Suprapubic skin (tissue), 4 donors: ENCODE results near the gene TMTC2. TPM values are rescaled to one million over a fixed set of nuclear protein-coding genes. Genes with fewer than 3 reads are reported as not detected.

ENCODE experiments used
- DNase-seq, 2 donors: peaks; one replicate each; pipeline ENCODE4 v3.0.0-alpha.2; 2019; ENCODE audit warnings: low spot score in 2 of 2
- H3K27ac ChIP-seq: fragments of 200-600 bp; sonication (generic); one replicate; pipeline ENCODE4 v1.5.1; 2019
- H3K27me3 ChIP-seq: fragments of 200-600 bp; sonication (generic); one replicate; pipeline ENCODE4 v1.5.1; 2019
- H3K36me3 ChIP-seq: fragments of 200-600 bp; sonication (generic); one replicate; pipeline ENCODE4 v1.5.1; 2019
- H3K4me1 ChIP-seq: fragments of 200-600 bp; sonication (generic); one replicate; pipeline ENCODE4 v1.5.1; 2019
- H3K4me3 ChIP-seq: fragments of 200-600 bp; sonication (generic); one replicate; pipeline ENCODE4 v1.5.1; 2019; ENCODE audit warnings: mild to moderate bottlenecking
- H3K9me3 ChIP-seq: fragments of 200-600 bp; sonication (generic); one replicate; pipeline ENCODE4 v1.5.1; 2019
- EP300 ChIP-seq: sonication (generic); formaldehyde crosslinking; IDR thresholded peaks from one replicate; pipeline ENCODE4 v1.6.1; 2017; ENCODE audit warnings: antibody characterized with exemption
- POLR2A ChIP-seq, 2 donors: fragments of 450-650 bp; IDR thresholded peaks; one replicate each; pipeline ENCODE4 v1.6.1; 2017; ENCODE audit warnings: antibody characterized with exemption in 2 of 2, mild to moderate bottlenecking in 2 of 2, moderate library complexity in 2 of 2
- POLR2AphosphoS5 ChIP-seq, 3 donors: sonication (generic); formaldehyde crosslinking; IDR thresholded peaks; one replicate each; pipeline ENCODE4 v1.6.1; 2017; ENCODE audit warnings: antibody characterized with exemption in 3 of 3
- WGBS: methylation state at CpG from one replicate; pipeline ENCODE4 v1.1.5; 2018; 5-methylcytosine and 5-hydroxymethylcytosine counted together
- total RNA-seq, 4 donors: library from RNA; depleted of rRNA; stranded (reverse); fragments of >200 nt; gene quantifications; one replicate each; pipeline ENCODE4 v1.1.0, GENCODE V29; 2016
- TF ChIP-seq, protein P1 (sequence below), 2 donors: fragments of 200-600 bp in 1 of 2; fragments of 450-650 bp in 1 of 2; sonication (generic) in 1 of 2; IDR thresholded peaks; one replicate each; pipeline ENCODE4 v1.5.1; 2016 to 2019; ENCODE audit warnings: antibody characterized with exemption in 2 of 2, mild to moderate bottlenecking in 1 of 2, moderate library complexity in 1 of 2

Gene TMTC2
- total RNA-seq, 4 donors from 2014 or later = 16.7 to 21.1 (median 18.9) TPM

DNA sequence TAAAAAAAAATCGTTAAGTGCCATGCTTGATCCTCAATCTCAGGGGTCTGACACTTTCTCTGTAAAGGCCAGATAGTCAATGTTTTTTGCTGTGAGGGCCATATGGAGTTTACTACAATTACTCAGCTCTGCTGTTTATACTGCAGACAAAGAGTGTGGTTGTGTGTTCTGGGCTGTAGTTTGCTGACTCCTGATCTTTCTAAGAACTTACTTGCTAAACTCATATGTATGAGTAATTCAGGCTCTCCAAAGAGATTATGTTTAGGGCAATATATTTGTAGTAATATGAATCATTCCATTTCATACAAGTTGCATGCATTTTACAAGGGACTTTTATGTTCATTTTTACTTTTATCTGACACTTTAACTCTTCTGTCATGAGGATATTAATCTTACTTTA, 188.2 kb downstream of the TMTC2 start:
- H3K9me3 ChIP-seq = no peaks in the 10 kb centered on the region
- peaks cover 5% of the 10 kb centered on the region for H3K4me1 ChIP-seq
- no peaks in the 10 kb centered on the region for H3K36me3 ChIP-seq
- TF ChIP-seq POLR2AphosphoS5 (IDR thresholded peaks at IDR 0.05) = no peak
- TF ChIP-seq EP300 = no peak
- TF ChIP-seq POLR2A (IDR thresholded peaks at IDR 0.05) = no peak
- TF ChIP-seq, protein P1, sequence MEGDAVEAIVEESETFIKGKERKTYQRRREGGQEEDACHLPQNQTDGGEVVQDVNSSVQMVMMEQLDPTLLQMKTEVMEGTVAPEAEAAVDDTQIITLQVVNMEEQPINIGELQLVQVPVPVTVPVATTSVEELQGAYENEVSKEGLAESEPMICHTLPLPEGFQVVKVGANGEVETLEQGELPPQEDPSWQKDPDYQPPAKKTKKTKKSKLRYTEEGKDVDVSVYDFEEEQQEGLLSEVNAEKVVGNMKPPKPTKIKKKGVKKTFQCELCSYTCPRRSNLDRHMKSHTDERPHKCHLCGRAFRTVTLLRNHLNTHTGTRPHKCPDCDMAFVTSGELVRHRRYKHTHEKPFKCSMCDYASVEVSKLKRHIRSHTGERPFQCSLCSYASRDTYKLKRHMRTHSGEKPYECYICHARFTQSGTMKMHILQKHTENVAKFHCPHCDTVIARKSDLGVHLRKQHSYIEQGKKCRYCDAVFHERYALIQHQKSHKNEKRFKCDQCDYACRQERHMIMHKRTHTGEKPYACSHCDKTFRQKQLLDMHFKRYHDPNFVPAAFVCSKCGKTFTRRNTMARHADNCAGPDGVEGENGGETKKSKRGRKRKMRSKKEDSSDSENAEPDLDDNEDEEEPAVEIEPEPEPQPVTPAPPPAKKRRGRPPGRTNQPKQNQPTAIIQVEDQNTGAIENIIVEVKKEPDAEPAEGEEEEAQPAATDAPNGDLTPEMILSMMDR (IDR thresholded peaks at IDR 0.05) = no peak
- no peak overlapping the region for H3K27ac ChIP-seq
- no peak for DNase-seq
- H3K27me3 ChIP-seq = no peaks in the 10 kb centered on the region
- WGBS = 72% methylated on average over 1 of the region's 1 CpG
- H3K4me3 ChIP-seq = no peak overlapping the region

- WGBS = 87% methylated on average over 2 of the region's 2 CpGs
- Histone ChIP-seq H3K27me3 (no peaks in the 10 kb centered on the region), H3K36me3 (no peaks in the 10 kb centered on the region), H3K9me3 (no peaks in the 10 kb centered on the region), H3K4me3 (no peak overlapping the region), H3K4me1 (peaks cover 9% of the 10 kb centered on the region), H3K27ac (no peak overlapping the region)
- no peak for TF ChIP-seq POLR2A (IDR thresholded peaks at IDR 0.05)
- TF ChIP-seq POLR2AphosphoS5 (IDR thresholded peaks at IDR 0.05) = no peak
- TF ChIP-seq EP300 = no peak
- TF ChIP-seq, protein P1 (IDR thresholded peaks at IDR 0.05) = no peak
- DNase-seq = no peak
Observed at GRCh38 chr12:82876075-82876474, 189.4 kb downstream of the TMTC2 start.

GRCh38 chr12:82877963-82878362, 191.3 kb downstream of the TMTC2 start:
- no peak for DNase-seq
- no peak overlapping the region for H3K4me3 ChIP-seq
- H3K36me3 ChIP-seq = no peaks in the 10 kb centered on the region
- H3K27me3 ChIP-seq = no peaks in the 10 kb centered on the region
- H3K27ac ChIP-seq = no peak overlapping the region
- no peaks in the 10 kb centered on the region for H3K9me3 ChIP-seq
- H3K4me1 ChIP-seq = peaks cover 6% of the 10 kb centered on the region
- no peak for TF ChIP-seq EP300
- no peak for TF ChIP-seq POLR2A (IDR thresholded peaks at IDR 0.05)
- TF ChIP-seq POLR2AphosphoS5 (IDR thresholded peaks at IDR 0.05) = no peak
- TF ChIP-seq, protein P1 (IDR thresholded peaks at IDR 0.05) = no peak
- WGBS = 100% methylated on average over 1 of the region's 1 CpG

GRCh38 chr12:82880442-82880901, 193.8 kb downstream of the TMTC2 start:
- 30% methylated on average over 5 of the region's 5 CpGs for WGBS
- H3K9me3 ChIP-seq = no peaks in the 10 kb centered on the region

More at GRCh38 chr12:82880442-82880901, 193.8 kb downstream of the TMTC2 start:
- H3K4me1 ChIP-seq = peaks cover 6% of the 10 kb centered on the region
- no peaks in the 10 kb centered on the region for H3K36me3 ChIP-seq
- TF ChIP-seq POLR2AphosphoS5 (IDR thresholded peaks at IDR 0.05) = no peak
- TF ChIP-seq, protein P1 (IDR thresholded peaks at IDR 0.05) = no peak
- no peak for TF ChIP-seq EP300
- no peak for TF ChIP-seq POLR2A (IDR thresholded peaks at IDR 0.05)
- no peak overlapping the region for H3K4me3 ChIP-seq
- DNase-seq = no peak
- H3K27ac ChIP-seq = no peak overlapping the region
- H3K27me3 ChIP-seq = no peaks in the 10 kb centered on the region
